ENCODE data around the gene SLC37A3. TPM values are rescaled to one million over a fixed set of nuclear protein-coding genes. Genes with fewer than 3 reads are reported as not detected.

Gene SLC37A3
- total and polyA plus RNA-seq, 2 donors (not counting 1 experiment from before 2014, with no cell fraction given): 53.5 to 81.7 TPM

- no peak overlapping the region for H3K4me3 ChIP-seq (replicated peaks in 1 of 4; ENCODE audit: control extremely low read depth in 1 of 4, insufficient read depth in 1 of 4, low read depth in 3 of 4, low read length in 4 of 4)
- no peaks in the 10 kb centered on the region for H4K20me1 ChIP-seq (ENCODE audit: control insufficient read depth, extremely low read depth, insufficient read depth, low read length)
- no peaks in the 10 kb centered on the region for H3K79me2 ChIP-seq (ENCODE audit: control insufficient read depth, insufficient read depth, low read length)
- no peak overlapping the region for H3K9ac ChIP-seq (ENCODE audit: insufficient read depth, low read length)
- no peak overlapping the region for H2AFZ ChIP-seq (ENCODE audit: low read length)
- TF ChIP-seq EZH2 (IDR thresholded peaks at IDR 0.05; ENCODE audit: low read length, missing control alignments): no peak
- TF ChIP-seq CTCF (conservative IDR thresholded peaks at IDR 0.05 in 1 of 2, IDR thresholded peaks at IDR 0.05 in 1 of 2; ENCODE audit: low read depth in 1 of 2, low read length in 2 of 2): no peak
- no peaks in the 10 kb centered on the region for H3K9me3 ChIP-seq (ENCODE audit: control insufficient read depth, insufficient read depth, low read depth, low read length)
- no peaks in the 10 kb centered on the region for H3K36me3 ChIP-seq (ENCODE audit: control insufficient read depth, insufficient read depth, low read length)
- no peak overlapping the region for H3K27ac ChIP-seq (ENCODE audit: insufficient read depth, low read length)
- no peak for DNase-seq (ENCODE audit: low read depth in 2 of 2)
- H3K4me1 ChIP-seq (ENCODE audit: control insufficient read depth, extremely low read depth, insufficient read depth, low read length): no peaks in the 10 kb centered on the region
- no peak overlapping the region for H3K4me2 ChIP-seq (ENCODE audit: extremely low read depth, insufficient read depth, low read length)
- no peaks in the 10 kb centered on the region for H3K27me3 ChIP-seq (ENCODE audit: control insufficient read depth, insufficient read depth, low read length)
Measured at GRCh38 chr7:140289804-140290203, 108.5 kb downstream of the SLC37A3 start.

- no peak overlapping the region for H3K4me3 ChIP-seq (replicated peaks in 1 of 4; ENCODE audit: control extremely low read depth in 1 of 4, insufficient read depth in 1 of 4, low read depth in 3 of 4, low read length in 4 of 4)
- H3K36me3 ChIP-seq (ENCODE audit: control insufficient read depth, insufficient read depth, low read length): no peaks in the 10 kb centered on the region
- no peaks in the 10 kb centered on the region for H4K20me1 ChIP-seq (ENCODE audit: control insufficient read depth, extremely low read depth, insufficient read depth, low read length)
- H3K27ac ChIP-seq (ENCODE audit: insufficient read depth, low read length): no peak overlapping the region
- no peak for DNase-seq (ENCODE audit: low read depth in 2 of 2)
- TF ChIP-seq EZH2 (IDR thresholded peaks at IDR 0.05; ENCODE audit: low read length, missing control alignments) (no peak), CTCF (conservative IDR thresholded peaks at IDR 0.05 in 1 of 2, IDR thresholded peaks at IDR 0.05 in 1 of 2; ENCODE audit: low read depth in 1 of 2, low read length in 2 of 2) (no peak)
- no peaks in the 10 kb centered on the region for H3K4me1 ChIP-seq (ENCODE audit: control insufficient read depth, extremely low read depth, insufficient read depth, low read length)
- no peak overlapping the region for H3K9ac ChIP-seq (ENCODE audit: insufficient read depth, low read length)
- H3K4me2 ChIP-seq (ENCODE audit: extremely low read depth, insufficient read depth, low read length): no peak overlapping the region
- H3K27me3 ChIP-seq (ENCODE audit: control insufficient read depth, insufficient read depth, low read length): no peaks in the 10 kb centered on the region
- H3K79me2 ChIP-seq (ENCODE audit: control insufficient read depth, insufficient read depth, low read length): no peaks in the 10 kb centered on the region
- no peak overlapping the region for H2AFZ ChIP-seq (ENCODE audit: low read length)
- H3K9me3 ChIP-seq (ENCODE audit: control insufficient read depth, insufficient read depth, low read depth, low read length): no peaks in the 10 kb centered on the region
Measured at GRCh38 chr7:140287988-140288387, 110.3 kb downstream of the SLC37A3 start.

- no peak for DNase-seq (ENCODE audit: low read depth in 2 of 2)
- Histone ChIP-seq H3K27me3 (ENCODE audit: control insufficient read depth, insufficient read depth, low read length) (no peaks in the 10 kb centered on the region), H3K9me3 (ENCODE audit: control insufficient read depth, insufficient read depth, low read depth, low read length) (no peaks in the 10 kb centered on the region), H3K79me2 (ENCODE audit: control insufficient read depth, insufficient read depth, low read length) (no peaks in the 10 kb centered on the region), H3K36me3 (ENCODE audit: control insufficient read depth, insufficient read depth, low read length) (no peaks in the 10 kb centered on the region), H3K4me3 (replicated peaks in 1 of 4; ENCODE audit: control extremely low read depth in 1 of 4, insufficient read depth in 1 of 4, low read depth in 3 of 4, low read length in 4 of 4) (no peak overlapping the region), H3K4me1 (ENCODE audit: control insufficient read depth, extremely low read depth, insufficient read depth, low read length) (no peaks in the 10 kb centered on the region), H3K27ac (ENCODE audit: insufficient read depth, low read length) (no peak overlapping the region), H2AFZ (ENCODE audit: low read length) (no peak overlapping the region), H3K4me2 (ENCODE audit: extremely low read depth, insufficient read depth, low read length) (no peak overlapping the region), H3K9ac (ENCODE audit: insufficient read depth, low read length) (no peak overlapping the region), H4K20me1 (ENCODE audit: control insufficient read depth, extremely low read depth, insufficient read depth, low read length) (no peaks in the 10 kb centered on the region)
- no peak for TF ChIP-seq CTCF (conservative IDR thresholded peaks at IDR 0.05 in 1 of 2, IDR thresholded peaks at IDR 0.05 in 1 of 2; ENCODE audit: low read depth in 1 of 2, low read length in 2 of 2)
Measured at GRCh38 chr7:140285938-140286337, 112.4 kb downstream of the SLC37A3 start.
